Measurements from ENCODE around the gene PITPNM1.

Gene PITPNM1

GRCh38 chr11:67501854-67502253 is 3.3 kb downstream of the PITPNM1 start:
- DNase-seq, result no peak

- DNase-seq, result peak; percentile 75
Measured at GRCh38 chr11:67500831-67501715, 4.1 kb downstream of the PITPNM1 start.

DNA sequence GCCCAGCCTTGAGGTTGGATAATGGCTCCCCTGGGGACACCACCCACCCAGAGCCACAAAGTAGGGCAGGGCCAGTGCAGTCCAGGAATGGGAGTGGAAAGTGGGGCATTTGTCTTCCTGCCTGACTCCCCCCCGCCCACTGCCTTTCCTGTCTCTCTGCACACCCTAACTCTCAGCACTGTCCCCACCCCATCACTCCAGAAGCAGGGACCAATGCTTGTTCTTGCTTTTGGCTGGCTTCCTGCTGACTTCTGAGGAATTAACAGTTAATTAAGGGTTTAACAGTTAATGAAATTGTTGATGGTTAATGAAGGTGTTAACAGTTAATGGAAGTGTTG is 4.7 kb downstream of the PITPNM1 start:
- DNase-seq, result no peak

DNA sequence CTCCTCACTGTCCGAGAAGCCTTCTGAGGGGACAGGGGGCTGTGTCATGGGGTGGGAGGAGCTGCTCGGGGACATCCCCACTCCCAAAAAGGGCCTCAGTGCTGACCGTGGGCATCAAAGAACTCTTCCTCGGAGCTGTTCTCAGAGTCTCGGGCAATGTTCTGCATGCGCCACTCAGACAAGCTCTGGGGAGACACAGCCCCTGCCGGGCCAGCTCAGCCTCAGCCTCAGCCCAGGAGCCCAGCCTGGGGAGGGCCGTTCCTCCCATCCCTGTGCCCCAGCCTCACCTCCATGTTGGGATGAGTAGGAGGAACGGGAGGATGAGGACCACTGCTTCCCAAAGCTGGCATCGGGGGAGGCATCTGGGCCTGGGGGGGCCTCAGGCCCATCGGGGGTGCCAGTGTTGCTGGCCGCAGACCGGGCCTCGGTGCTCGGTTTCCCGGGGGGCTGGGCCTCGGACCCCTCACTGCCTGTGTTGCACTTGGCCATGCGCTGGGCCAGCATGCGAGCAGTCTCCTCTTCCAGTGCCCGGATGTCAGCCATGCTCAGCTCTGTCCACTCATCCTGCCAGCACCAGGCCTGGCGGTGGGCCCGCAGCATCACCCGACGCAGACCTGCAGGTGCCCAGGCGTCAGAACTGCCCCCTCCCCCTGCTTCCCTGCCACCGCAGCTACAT is 5.2 kb downstream of the PITPNM1 start:
- DNase-seq, result no peak

DNA sequence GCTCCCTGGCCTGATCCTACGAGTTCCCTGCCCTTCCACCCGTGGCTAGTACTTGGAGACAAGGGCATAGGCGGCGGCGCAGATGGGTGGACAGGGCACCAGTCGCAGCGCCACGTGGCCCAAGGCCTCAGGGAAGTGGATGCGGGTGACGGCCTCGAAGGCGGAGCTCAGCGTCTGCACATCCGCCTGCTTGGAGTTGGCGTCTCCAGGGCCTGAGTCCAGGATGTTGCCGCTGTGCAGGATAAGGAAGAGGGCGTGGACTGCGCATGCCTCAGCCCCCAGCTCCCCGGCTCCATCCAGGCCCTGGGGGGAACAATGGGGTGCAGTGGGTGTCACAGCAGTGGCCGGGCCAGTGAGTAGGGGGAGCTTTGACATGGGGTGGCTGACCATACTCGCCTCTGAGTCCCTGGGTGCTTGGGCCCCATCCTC is 6.6 kb downstream of the PITPNM1 start:
- no peak for DNase-seq

DNA sequence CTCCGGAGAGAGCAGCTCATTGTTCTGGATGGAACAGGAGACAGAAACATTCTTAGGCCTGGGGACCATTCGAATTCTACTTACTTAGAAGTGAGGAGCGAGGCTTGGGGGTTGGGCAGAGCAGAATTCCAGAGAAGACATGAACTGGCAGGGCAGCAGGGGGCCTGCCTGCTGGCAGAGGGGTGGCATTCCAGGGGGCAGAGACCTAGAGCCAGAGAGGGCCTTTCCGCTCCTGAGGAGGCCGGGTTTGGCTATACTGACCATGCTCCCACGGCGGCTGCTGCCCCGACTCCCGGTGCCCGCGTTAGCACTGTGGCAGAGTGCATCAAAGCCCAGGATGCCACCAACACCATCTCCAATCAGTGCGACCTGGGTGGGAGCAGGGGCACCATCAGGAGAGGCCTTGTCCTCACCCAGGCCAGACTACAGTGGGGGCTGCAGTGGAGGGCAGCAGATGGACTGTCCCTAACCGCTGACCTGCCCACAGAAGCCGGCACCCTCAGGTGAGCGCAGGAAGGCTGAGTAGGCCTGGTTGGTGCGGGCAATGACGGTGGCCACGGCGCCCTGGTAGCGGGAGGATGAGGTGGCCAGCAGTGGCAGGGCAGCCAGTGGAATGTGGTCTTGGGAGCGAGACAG is 7.4 kb downstream of the PITPNM1 start:
- DNase-seq, result no peak

DNA sequence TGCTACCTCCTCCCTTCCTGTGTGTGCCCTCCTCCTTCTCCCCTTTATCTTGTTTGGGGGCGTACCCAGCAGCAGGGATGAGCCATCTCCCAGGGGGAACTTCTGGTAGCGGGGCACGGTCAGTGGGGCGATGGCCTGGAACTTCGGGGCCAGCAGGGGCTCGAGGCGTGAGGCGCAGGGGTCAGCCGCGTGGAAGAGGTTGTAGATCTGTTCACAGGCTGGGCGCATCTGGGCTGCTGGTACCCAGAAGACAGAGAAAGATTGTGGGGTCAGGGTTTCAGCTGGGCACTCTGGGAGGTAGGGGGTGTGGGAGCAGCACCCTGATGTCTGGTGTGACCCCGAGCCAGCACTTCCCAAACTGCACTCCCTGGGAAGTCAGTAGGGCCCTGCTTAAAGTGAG is 9.1 kb downstream of the PITPNM1 start:
- DNase-seq, result no peak

- no peak for DNase-seq
Measured at GRCh38 chr11:67495234-67496005, 9.7 kb downstream of the PITPNM1 start.

- no peak for DNase-seq
Measured at GRCh38 chr11:67494371-67495233, 10.6 kb downstream of the PITPNM1 start.

DNA sequence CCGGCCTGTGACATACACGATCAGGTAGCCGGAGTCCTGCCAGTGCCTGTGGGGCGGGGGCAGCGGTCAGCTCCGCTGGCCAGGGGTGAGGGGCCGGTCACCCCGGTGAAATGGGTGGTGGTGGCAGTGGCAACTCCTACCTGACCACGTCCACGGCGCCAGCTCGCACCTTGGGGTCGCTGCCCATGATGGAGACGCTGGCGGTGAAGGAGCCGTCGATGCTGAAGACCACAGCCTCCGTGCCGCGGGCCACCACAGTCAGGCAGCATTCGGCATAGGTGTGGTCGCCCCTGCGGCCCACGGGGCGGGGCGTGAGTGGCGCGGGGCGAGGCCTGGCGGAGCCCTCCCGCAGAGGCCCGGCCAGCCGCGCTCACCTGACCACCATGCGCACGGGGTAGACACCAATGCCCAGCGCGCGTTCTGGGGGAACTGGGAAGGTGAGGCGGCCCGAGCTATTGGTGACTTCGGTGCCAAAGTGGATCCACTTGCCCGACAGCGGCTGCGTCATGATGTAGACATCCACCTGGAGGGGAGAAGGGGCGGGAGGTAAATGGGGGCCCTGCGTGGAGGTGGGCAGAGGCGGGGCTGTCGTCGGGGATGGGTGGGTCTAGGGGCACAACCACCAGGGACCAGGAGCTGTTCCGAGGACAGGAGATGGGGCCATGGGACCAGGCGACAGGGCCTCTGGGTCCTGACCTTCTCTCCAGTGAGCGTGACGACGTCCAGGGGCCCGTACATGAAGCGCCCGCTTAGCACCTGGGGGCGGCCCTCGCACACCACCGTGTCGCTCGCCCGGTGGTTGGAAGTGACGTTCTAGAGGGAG is 11.4 kb downstream of the PITPNM1 start:
- DNase-seq, result no peak

- DNase-seq, result no peak
Measured at GRCh38 chr11:67492801-67493547, 12.2 kb downstream of the PITPNM1 start.

- no peak for DNase-seq
Measured at GRCh38 chr11:67492069-67492727, 13.0 kb downstream of the PITPNM1 start.

GRCh38 chr11:67491276-67492068 is 13.7 kb downstream of the PITPNM1 start:
- DNase-seq, result no peak

- DNase-seq, result no peak
Measured at GRCh38 chr11:67490727-67491065, 14.5 kb downstream of the PITPNM1 start.

DNA sequence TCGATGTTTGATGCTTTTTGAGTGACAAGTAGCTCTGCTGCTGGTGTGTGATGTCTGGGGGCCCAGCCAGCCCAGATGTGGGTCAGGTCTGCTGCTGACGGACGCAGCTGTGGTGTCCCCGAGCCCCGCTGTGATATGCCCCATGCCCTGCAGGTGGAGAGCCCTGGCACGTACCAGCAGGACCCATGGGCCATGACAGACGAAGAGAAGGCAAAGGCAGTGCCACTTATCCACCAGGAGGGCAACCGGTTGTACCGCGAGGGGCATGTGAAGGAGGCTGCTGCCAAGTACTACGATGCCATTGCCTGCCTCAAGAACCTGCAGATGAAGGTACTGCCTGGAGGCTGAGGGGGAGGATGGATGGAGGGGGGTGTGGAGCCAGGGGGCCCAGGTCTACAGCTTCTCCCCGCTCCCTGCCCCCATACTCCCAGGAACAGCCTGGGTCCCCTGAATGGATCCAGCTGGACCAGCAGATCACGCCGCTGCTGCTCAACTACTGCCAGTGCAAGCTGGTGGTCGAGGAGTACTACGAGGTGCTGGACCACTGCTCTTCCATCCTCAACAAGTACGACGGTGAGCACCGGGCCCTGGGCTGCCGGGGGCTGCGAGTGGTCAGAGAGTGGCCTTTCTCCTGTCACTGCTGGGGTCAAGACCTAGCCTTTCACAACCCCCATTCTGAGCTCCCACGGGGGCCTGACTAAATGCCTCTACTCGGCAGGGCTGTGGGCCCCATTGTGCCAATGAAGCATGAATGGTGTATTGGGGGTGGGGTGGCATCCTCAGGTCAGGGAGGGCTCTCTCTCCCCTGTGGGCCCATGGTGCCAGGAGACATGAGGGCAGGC is 15.1 kb downstream of the PITPNM1 start:
- no peak for DNase-seq

GRCh38 chr11:67489203-67489884 is 15.8 kb downstream of the PITPNM1 start:
- DNase-seq, result no peak

DNA sequence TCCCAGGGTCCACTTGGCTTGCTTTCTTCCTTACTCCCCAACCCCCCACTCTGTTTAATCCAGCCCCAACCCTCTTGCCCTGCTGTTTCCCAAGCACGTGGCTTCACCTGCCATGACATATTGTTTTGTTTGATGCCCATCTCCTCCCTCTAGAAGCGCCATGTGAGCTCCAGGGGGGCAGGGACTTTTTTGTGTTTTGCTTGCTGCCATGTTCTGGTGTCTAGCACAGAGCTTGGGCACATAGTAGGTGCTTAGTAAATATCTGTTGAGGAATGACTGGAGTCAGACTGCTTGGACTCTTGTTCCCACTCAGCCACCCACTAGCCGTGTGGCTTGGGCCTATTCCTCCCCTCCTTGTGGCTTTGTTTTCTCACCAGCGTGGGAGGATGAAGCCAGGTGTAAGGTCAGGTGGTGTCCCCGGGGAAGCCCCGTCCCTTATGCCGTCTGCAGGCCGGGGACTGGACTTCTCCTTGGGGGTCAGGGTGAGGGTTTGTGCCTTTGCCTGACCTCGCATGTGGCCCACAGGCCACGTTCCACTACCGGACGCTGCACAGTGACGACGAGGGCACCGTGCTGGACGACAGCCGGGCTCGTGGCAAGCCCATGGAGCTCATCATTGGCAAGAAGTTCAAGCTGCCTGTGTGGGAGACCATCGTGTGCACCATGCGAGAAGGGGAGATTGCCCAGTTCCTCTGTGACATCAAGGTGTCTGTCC is 18.5 kb downstream of the PITPNM1 start:
- DNase-seq, result no peak
